B cell (primary cell): ENCODE results near the gene NUDT4. TPM values are rescaled to one million over a fixed set of nuclear protein-coding genes. Genes with fewer than 3 reads are reported as not detected.
"Not testable (repeated sequence)": the region's sequence is repeated elsewhere in the genome, so short reads cannot be mapped to it uniquely, and the experiment has no call there.

ENCODE experiments used
- ATAC-seq: fragments of 200-7000 bp; cut with Tn5 transposase; one replicate; pipeline ENCODE4 v1.10.0; 2021; ENCODE audit warnings: low read depth, mild to moderate bottlenecking, moderate number of reproducible peaks, moderate library complexity
- CTCF ChIA-PET: fragments of 350-600 bp; sonication (Branson Sonifier 250); formaldehyde crosslinking; loops from one replicate; lab custom pipeline; 2021; ENCODE audit warnings: antibody characterized with exemption, inconsistent platforms; lab: Charles Lee
- POLR2A ChIA-PET: fragments of 350-600 bp; sonication (Branson Sonifier 250); formaldehyde crosslinking; loops from one replicate; lab custom pipeline; 2021; ENCODE audit warnings: antibody characterized with exemption; lab: Charles Lee
- DNase-seq: peaks from one replicate; pipeline ENCODE4 v3.0.0; 2013
- H2AFZ ChIP-seq: 2 replicates; pipeline ENCODE4 v1.6.1; 2012; ENCODE audit warnings: mild to moderate bottlenecking, low read depth, low read length; ENCODE audit not compliant: insufficient read depth, poor library complexity, severe bottlenecking
- H3K27ac ChIP-seq, 2 donors: 1 replicate in 1 of 2; 2 replicates in 1 of 2; pipeline ENCODE4 v1.5.1; 2012 to 2013; ENCODE audit warnings: low read length in 2 of 2, mild to moderate bottlenecking in 2 of 2, moderate library complexity in 1 of 2
- H3K27me3 ChIP-seq, 4 experiments: fragments of 200-600 bp in 1 of 4; sonication (generic) in 1 of 4; replicated peaks in 1 of 4; 1 replicate in 2 of 4; 2 replicates in 2 of 4; pipeline versions ENCODE4 v1.6.1 to v1.7.0; 2013 to 2016; ENCODE audit warnings: low read length in 3 of 4, mild to moderate bottlenecking in 2 of 4, mixed read lengths in 1 of 4, moderate library complexity in 1 of 4; ENCODE audit not compliant: insufficient read depth in 4 of 4, control insufficient read depth in 3 of 4; ENCODE audit errors: control extremely low read depth in 1 of 4
- H3K36me3 ChIP-seq, 2 experiments: replicated peaks in 1 of 2; 1 replicate in 1 of 2; 2 replicates in 1 of 2; pipeline versions ENCODE4 v1.6.1 to v1.7.1; 2013; ENCODE audit warnings: low read length in 1 of 2; ENCODE audit not compliant: insufficient read depth in 2 of 2, control insufficient read depth in 1 of 2; ENCODE audit errors: control extremely low read depth in 1 of 2, extremely low read depth in 1 of 2
- H3K4me1 ChIP-seq, 2 donors: fragments of 200-600 bp in 1 of 2; sonication (generic) in 1 of 2; 1 replicate in 1 of 2; 2 replicates in 1 of 2; pipeline versions ENCODE4 v1.5.1 to v1.6.1; 2013 to 2017; ENCODE audit warnings: low read length in 2 of 2; ENCODE audit not compliant: control insufficient read depth in 2 of 2, insufficient read depth in 2 of 2
- H3K4me2 ChIP-seq: replicated peaks from 2 replicates; pipeline ENCODE3; 2012; ENCODE audit warnings: mild to moderate bottlenecking, low read depth, low read length; ENCODE audit not compliant: poor library complexity, severe bottlenecking
- H3K4me3 ChIP-seq, 5 experiments: fragments of 200-600 bp in 1 of 5; sonication (generic) in 1 of 5; 1 replicate in 3 of 5; 2 replicates in 2 of 5; pipeline versions ENCODE4 v1.5.1 to v1.7.0; 2011 to 2016; ENCODE audit warnings: low read length in 4 of 5, mild to moderate bottlenecking in 4 of 5, low read depth in 2 of 5, control low read depth in 1 of 5, moderate library complexity in 1 of 5; ENCODE audit not compliant: insufficient read depth in 1 of 5; ENCODE audit errors: control extremely low read depth in 1 of 5, extremely low read depth in 1 of 5
- H3K79me2 ChIP-seq: fragments of 200-600 bp; sonication (generic); one replicate; pipeline ENCODE4 v1.6.0; 2016; ENCODE audit warnings: low read length; ENCODE audit not compliant: control insufficient read depth, insufficient read depth
- H3K9ac ChIP-seq: fragments of 200-600 bp; sonication (generic); 2 replicates; pipeline ENCODE4 v1.6.1; 2017; ENCODE audit warnings: mild to moderate bottlenecking, low read length, moderate library complexity
- H3K9me3 ChIP-seq, 3 donors: one replicate each; pipeline versions ENCODE4 v1.6.1 to v1.7.1; 2013; ENCODE audit warnings: low read length in 2 of 3; ENCODE audit not compliant: control insufficient read depth in 2 of 3, insufficient read depth in 1 of 3; ENCODE audit errors: control extremely low read depth in 1 of 3
- H4K20me1 ChIP-seq: 2 replicates; pipeline ENCODE4 v1.6.0; 2012; ENCODE audit warnings: mild to moderate bottlenecking, low read length; ENCODE audit not compliant: insufficient read depth, control insufficient read depth, poor library complexity, severe bottlenecking
- H3K27ac Mint-ChIP-seq: one replicate; pipeline ENCODE4 v1.8.0; 2021; ENCODE audit warnings: mixed read lengths
- H3K27me3 Mint-ChIP-seq: one replicate; pipeline ENCODE4 v1.8.0; 2021; ENCODE audit warnings: mixed read lengths
- H3K4me1 Mint-ChIP-seq: one replicate; pipeline ENCODE4 v1.8.0; 2021; ENCODE audit warnings: mixed read lengths
- H3K4me3 Mint-ChIP-seq: one replicate; pipeline ENCODE4 v1.8.0; 2021; ENCODE audit warnings: mixed read lengths
- H3K9me3 Mint-ChIP-seq: one replicate; pipeline ENCODE4 v1.8.0; 2022; ENCODE audit warnings: mixed read lengths; ENCODE audit not compliant: insufficient read depth
- CTCF ChIP-seq: fragments of 200-600 bp; IDR thresholded peaks from one replicate; pipeline ENCODE4 v1.8.0; 2022; ENCODE audit warnings: antibody characterized with exemption, mild to moderate bottlenecking
- EZH2 ChIP-seq: IDR thresholded peaks from 2 replicates; pipeline ENCODE4 v1.6.1; 2012; ENCODE audit warnings: borderline replicate concordance, low read depth, mild to moderate bottlenecking, moderate library complexity, low read length; ENCODE audit not compliant: insufficient read depth, poor library complexity, severe bottlenecking
- WGBS: methylation state at CpG from one replicate; pipeline ENCODE4 v1.1.5; 2013; ENCODE audit warnings: missing lambda C conversion rate; ENCODE audit not compliant: insufficient coverage; 5-methylcytosine and 5-hydroxymethylcytosine counted together
- intact Hi-C: fragments of 100-400 bp; cut with micrococcal nuclease; formaldehyde crosslinking; loops from one replicate; pipeline ENCODE4 v1.10.0; 2022
- polyA plus RNA-seq: library from polyadenylated mRNA; depleted of rRNA; stranded (reverse); fragments of >200 nt; gene quantifications from 2 replicates; pipeline ENCODE4 v1.2.3, GENCODE V29; 2012
- total RNA-seq, 2 donors: library from RNA; stranded (reverse); fragments of 120-200 nt in 1 of 2; gene quantifications; 1 replicate in 1 of 2; 2 replicates in 1 of 2; pipeline versions ENCODE4 v1.2.3 to v1.2.4, GENCODE V29; 2013 to 2022

Gene NUDT4
- total and polyA plus RNA-seq, 2 donors (not counting 1 experiment from before 2014, with no cell fraction given) = 18.3 to 56.8 TPM

GRCh38 chr12:93376436-93377251, 1.1 kb upstream of the NUDT4 start:
- H3K4me3 Mint-ChIP-seq = peak overlapping the region; percentile 83
- Histone ChIP-seq H3K4me1 (peaks cover 20 to 26% of the 10 kb centered on the region in 2 donors), H3K4me2 (peak overlapping the region; percentile 79), H4K20me1 (peaks cover 9% of the 10 kb centered on the region), H3K27ac (no peak overlapping the region), H3K36me3 (no peaks in the 10 kb centered on the region), H3K79me2 (peaks cover 35% of the 10 kb centered on the region), H3K9ac (no peak overlapping the region), H3K27me3 (no peaks in the 10 kb centered on the region), H3K4me3 (peak overlapping the region in 2 of 5 experiments; percentile 62 to 66), H3K9me3 (no peaks in the 10 kb centered on the region), H2AFZ (peak overlapping the region; percentile 93)
- DNase-seq (no peak), ATAC-seq (no peak)
- H3K27ac Mint-ChIP-seq = no peak overlapping the region
- no peaks in the 10 kb centered on the region for H3K9me3 Mint-ChIP-seq
- H3K4me1 Mint-ChIP-seq = peaks cover 28% of the 10 kb centered on the region
- POLR2A ChIA-PET = interaction anchor here (0.7 to 1.0 kb wide), 2 partner anchors 65 to 91 kb away, joined by 3 to 5 read pairs; partner anchors contain the start of genes MRPL42 and UBE2N
- peaks cover 4% of the 10 kb centered on the region for H3K27me3 Mint-ChIP-seq
- CTCF ChIA-PET = interaction anchor here (1.0 to 2.6 kb wide), 3 partner anchors 135 to 389 kb away, joined by 3 to 13 read pairs (median 6); no protein-coding TSS in a partner anchor
- WGBS = 97% methylated on average over 7 of the region's 10 CpGs
- no peak for TF ChIP-seq EZH2
- no peak for TF ChIP-seq CTCF
- intact Hi-C loops = loop anchor here (1.0 to 5.0 kb wide), 6 partner anchors 66 to 1696 kb away; partner anchors contain the start of genes EEA1, NR2C1 and SOCS2

GRCh38 chr12:93378196-93378997, 672 bp downstream of the NUDT4 start:
- POLR2A ChIA-PET = interaction anchor here (0.6 kb wide), 1 partner anchor 375 kb away, joined by 4 read pairs; no protein-coding TSS in a partner anchor
- H3K27me3 ChIP-seq = not testable (repeated sequence)

More at GRCh38 chr12:93378196-93378997, 672 bp downstream of the NUDT4 start:
- Histone ChIP-seq H3K4me1 (peaks cover 20 to 26% of the 10 kb centered on the region in 2 donors), H3K27ac (peak overlapping the region; percentile 75 to 89), H2AFZ (peak overlapping the region; percentile 93), H4K20me1 (peaks cover 17% of the 10 kb centered on the region), H3K4me2 (peak overlapping the region; percentile 72), H3K79me2 (peaks cover 52% of the 10 kb centered on the region), H3K4me3 (peak overlapping the region; percentile 73 to 96 (median 86)), H3K9ac (peak overlapping the region; percentile 90)
- H3K9me3 ChIP-seq, H3K9me3 Mint-ChIP-seq, H3K27me3 Mint-ChIP-seq, H3K36me3 ChIP-seq: not testable (repeated sequence)
- CTCF ChIA-PET = interaction anchor here (1.3 to 6.4 kb wide), 4 partner anchors 19 to 390 kb away, joined by 4 to 70 read pairs (median 28); partner anchors contain the start of gene MRPL42
- peak; percentile 44 for ATAC-seq
- Mint-ChIP-seq H3K4me1 (peaks cover 39% of the 10 kb centered on the region), H3K27ac (peak overlapping the region; percentile 98), H3K4me3 (peak overlapping the region; percentile 98)
- intact Hi-C loops = loop anchor here (1.0 to 5.0 kb wide), 4 partner anchors 18 to 390 kb away; partner anchors contain the start of gene SOCS2
- 0% methylated on average over 34 of the region's 64 CpGs for WGBS
- peak; percentile 76 for DNase-seq
